Smooth muscle cell (in vitro differentiated cells): ENCODE results near the gene OR5D18. TPM values are rescaled to one million over a fixed set of nuclear protein-coding genes. Genes with fewer than 3 reads are reported as not detected.

Experiments used
- DNase-seq: peaks from one replicate; lab custom pipeline; 2025; ENCODE audit not compliant: unreplicated experiment; lab: John Stamatoyannopoulos, UW
- H2AFZ ChIP-seq: fragments of 200-600 bp; sonication (generic); 2 replicates; pipeline ENCODE4 v1.6.0; 2016; ENCODE audit warnings: antibody characterized with exemption, low read depth, mild to moderate bottlenecking
- H3F3A ChIP-seq: fragments of 200-600 bp; sonication (generic); 2 replicates; pipeline ENCODE4 v1.6.0; 2017; ENCODE audit warnings: antibody characterized with exemption, low read depth
- H3K27ac ChIP-seq: fragments of 200-600 bp; sonication (generic); 2 replicates; pipeline ENCODE4 v1.5.1; 2016; ENCODE audit warnings: low read depth, mild to moderate bottlenecking
- H3K27me3 ChIP-seq: fragments of 200-600 bp; sonication (generic); 2 replicates; pipeline ENCODE4 v1.6.1; 2016; ENCODE audit warnings: low read depth, mild to moderate bottlenecking
- H3K36me3 ChIP-seq: fragments of 200-600 bp; sonication (generic); 2 replicates; pipeline ENCODE4 v1.5.1; 2016; ENCODE audit warnings: low read depth
- H3K4me1 ChIP-seq: fragments of 200-600 bp; sonication (generic); 2 replicates; pipeline ENCODE4 v1.5.1; 2016; ENCODE audit warnings: low read depth
- H3K4me2 ChIP-seq: fragments of 200-600 bp; sonication (generic); 2 replicates; pipeline ENCODE4 v1.6.0; 2016; ENCODE audit warnings: mild to moderate bottlenecking
- H3K4me3 ChIP-seq: fragments of 200-600 bp; sonication (generic); 2 replicates; pipeline ENCODE4 v1.5.1; 2016; ENCODE audit warnings: mild to moderate bottlenecking
- H3K79me2 ChIP-seq: fragments of 200-600 bp; sonication (generic); 2 replicates; pipeline ENCODE4 v1.6.0; 2016; ENCODE audit warnings: low read depth, mild to moderate bottlenecking
- H3K9ac ChIP-seq: fragments of 200-600 bp; sonication (generic); 2 replicates; pipeline ENCODE4 v1.6.0; 2016; ENCODE audit warnings: low read depth
- H3K9me3 ChIP-seq: fragments of 200-600 bp; sonication (generic); replicated peaks from 2 replicates; pipeline ENCODE4 v1.5.1; 2016; ENCODE audit warnings: low read depth
- H4K20me1 ChIP-seq: fragments of 200-600 bp; sonication (generic); 2 replicates; pipeline ENCODE4 v1.6.0; 2016; ENCODE audit warnings: low read depth
- CTCF ChIP-seq: fragments of 200-600 bp; sonication (generic); IDR thresholded peaks from 2 replicates; pipeline ENCODE4 v1.5.1; 2017; ENCODE audit warnings: borderline replicate concordance, mild to moderate bottlenecking, antibody characterized with exemption; ENCODE audit not compliant: insufficient read depth, poor library complexity, severe bottlenecking
- WGBS: methylation state at CpG from one replicate; pipeline ENCODE4 v1.1.7; 2016; ENCODE audit warnings: low lambda C conversion rate; 5-methylcytosine and 5-hydroxymethylcytosine counted together
- polyA plus RNA-seq: library from polyadenylated mRNA; unstranded; fragments of >200 nt; fragmentation: Nextera tagmentation; extraction: Ambion mirVana; gene quantifications from 2 replicates; pipeline ENCODE4 v1.2.1, GENCODE V29; 2016
- total RNA-seq: library from RNA; depleted of rRNA; stranded (reverse); fragments of >200 nt; gene quantifications from 2 replicates; pipeline ENCODE4 v1.2.3, GENCODE V29; 2014

Gene OR5D18
- total and polyA plus RNA-seq, 2 experiments from 2014 or later = not detected

- Histone ChIP-seq H3K79me2 (no peaks in the 10 kb centered on the region), H3K36me3 (no peaks in the 10 kb centered on the region), H3K4me2 (no peak within 1 kb of the TSS), H3K27me3 (no peaks in the 10 kb centered on the region), H3K4me1 (no peaks in the 10 kb centered on the region), H3K9me3 (no peaks in the 10 kb centered on the region), H3K27ac (no peak within 1 kb of the TSS), H3K4me3 (no peak within 1 kb of the TSS), H3K9ac (no peak within 1 kb of the TSS), H3F3A (no peaks in the 10 kb centered on the region), H2AFZ (no peak within 1 kb of the TSS), H4K20me1 (no peaks in the 10 kb centered on the region)
- no peak for DNase-seq
- TF ChIP-seq CTCF = no peak
Observed at GRCh38 chr11:55795256-55795655, 24.2 kb upstream of the OR5D18 start, which contains the start of gene OR5D14. OR5D14 (plus strand) TSS chr11:55795556; CDS start chr11:55795556, 0 bp downstream.

- no peak overlapping the region for H3K4me2 ChIP-seq
- H3K27me3 ChIP-seq = no peaks in the 10 kb centered on the region
- 67% methylated on average over 1 of the region's 1 CpG for WGBS
- H3K36me3 ChIP-seq = no peaks in the 10 kb centered on the region
- no peaks in the 10 kb centered on the region for H3K79me2 ChIP-seq
- no peaks in the 10 kb centered on the region for H4K20me1 ChIP-seq
- no peak overlapping the region for H3K9ac ChIP-seq
- no peak overlapping the region for H3K27ac ChIP-seq
- no peaks in the 10 kb centered on the region for H3K4me1 ChIP-seq
- TF ChIP-seq CTCF = no peak
- DNase-seq = no peak
- H3F3A ChIP-seq = no peaks in the 10 kb centered on the region
- no peak overlapping the region for H3K4me3 ChIP-seq
- peaks cover 4% of the 10 kb centered on the region for H3K9me3 ChIP-seq
- H2AFZ ChIP-seq = no peak overlapping the region
Observed at GRCh38 chr11:55806248-55806647, 13.2 kb upstream of the OR5D18 start.

GRCh38 chr11:55811067-55811466 is 8.4 kb upstream of the OR5D18 start, which contains the start of gene OR5L1:
OR5L1 (plus strand) TSS chr11:55811367; CDS start chr11:55811467, 100 bp downstream.
- no peak within 1 kb of the TSS for H3K9ac ChIP-seq
- no peaks in the 10 kb centered on the region for H4K20me1 ChIP-seq
- no peak within 1 kb of the TSS for H3K27ac ChIP-seq
- DNase-seq = no peak
- no peaks in the 10 kb centered on the region for H3K27me3 ChIP-seq
- no peaks in the 10 kb centered on the region for H3F3A ChIP-seq
- no peaks in the 10 kb centered on the region for H3K4me1 ChIP-seq
- 63% methylated on average over 1 of the region's 1 CpG for WGBS
- TF ChIP-seq CTCF = no peak
- H3K9me3 ChIP-seq = peaks cover 5% of the 10 kb centered on the region
- no peaks in the 10 kb centered on the region for H3K36me3 ChIP-seq
- H3K79me2 ChIP-seq = no peaks in the 10 kb centered on the region
- H3K4me2 ChIP-seq = no peak within 1 kb of the TSS
- no peak within 1 kb of the TSS for H2AFZ ChIP-seq
- H3K4me3 ChIP-seq = no peak within 1 kb of the TSS

GRCh38 chr11:55826919-55827318 is 7.5 kb downstream of the OR5D18 start, which contains the start of gene OR5L2:
OR5L2 (plus strand) TSS chr11:55827219; CDS start chr11:55827219, 0 bp downstream.
- no peak within 1 kb of the TSS for H3K4me2 ChIP-seq
- no peak for DNase-seq
- no peaks in the 10 kb centered on the region for H3K36me3 ChIP-seq

More at GRCh38 chr11:55826919-55827318, 7.5 kb downstream of the OR5D18 start, which contains the start of gene OR5L2:
- no peak within 1 kb of the TSS for H3K27ac ChIP-seq
- H2AFZ ChIP-seq = no peak within 1 kb of the TSS
- H3F3A ChIP-seq = no peaks in the 10 kb centered on the region
- H3K79me2 ChIP-seq = no peaks in the 10 kb centered on the region
- H3K27me3 ChIP-seq = no peaks in the 10 kb centered on the region
- no peak within 1 kb of the TSS for H3K4me3 ChIP-seq
- peaks cover 14% of the 10 kb centered on the region for H3K9me3 ChIP-seq
- TF ChIP-seq CTCF = no peak
- no peak within 1 kb of the TSS for H3K9ac ChIP-seq
- H3K4me1 ChIP-seq = no peaks in the 10 kb centered on the region
- no peaks in the 10 kb centered on the region for H4K20me1 ChIP-seq
